Trophoblast cell (in vitro differentiated cells and primary cell): Measurements from ENCODE around the gene CDK5R1.
"Not testable (repeated sequence)": the region's sequence is repeated elsewhere in the genome, so short reads cannot be mapped to it uniquely, and the experiment has no call there.

Source experiments
- DNase-seq, 2 donors: peaks; one replicate each; pipeline ENCODE4 v3.0.0-alpha.2; 2016
- H2AFZ ChIP-seq: 2 replicates; pipeline ENCODE4 v1.6.1; 2013; ENCODE audit warnings: low read length, moderate library complexity, mild to moderate bottlenecking; ENCODE audit not compliant: insufficient read depth, poor library complexity
- H2AK5ac ChIP-seq: 2 replicates; pipeline ENCODE4 v1.6.1; 2013; ENCODE audit warnings: mild to moderate bottlenecking, low read length
- H2BK120ac ChIP-seq: 2 replicates; pipeline ENCODE4 v1.6.1; 2013; ENCODE audit warnings: low read length, mild to moderate bottlenecking, moderate library complexity; ENCODE audit not compliant: insufficient read depth, poor library complexity
- H2BK12ac ChIP-seq: 2 replicates; pipeline ENCODE4 v1.6.1; 2013; ENCODE audit warnings: mild to moderate bottlenecking, low read length, moderate library complexity
- H2BK5ac ChIP-seq: 2 replicates; pipeline ENCODE4 v1.6.1; 2013; ENCODE audit warnings: low read length, low read depth, moderate library complexity, mild to moderate bottlenecking; ENCODE audit not compliant: poor library complexity
- H3K14ac ChIP-seq: 2 replicates; pipeline ENCODE4 v1.6.1; 2013; ENCODE audit warnings: mild to moderate bottlenecking, low read length
- H3K18ac ChIP-seq: 2 replicates; pipeline ENCODE4 v1.6.1; 2013; ENCODE audit warnings: mild to moderate bottlenecking, low read length
- H3K23ac ChIP-seq: 2 replicates; pipeline ENCODE4 v1.6.1; 2013; ENCODE audit warnings: low read length
- H3K27ac ChIP-seq: 2 replicates; pipeline ENCODE4 v1.5.1; 2013; ENCODE audit warnings: low read depth, mild to moderate bottlenecking, inconsistent platforms, low read length, moderate library complexity
- H3K27me3 ChIP-seq: 2 replicates; pipeline ENCODE4 v1.6.1; 2013; ENCODE audit warnings: inconsistent platforms, mild to moderate bottlenecking, low read length, moderate library complexity; ENCODE audit not compliant: insufficient read depth
- H3K36me3 ChIP-seq, 2 experiments: 1 replicate in 1 of 2; 2 replicates in 1 of 2; pipeline ENCODE4 v1.6.1; 2013; ENCODE audit warnings: low read length in 2 of 2, mild to moderate bottlenecking in 2 of 2, moderate library complexity in 1 of 2; ENCODE audit not compliant: insufficient read depth in 2 of 2, control insufficient read depth in 1 of 2
- H3K4ac ChIP-seq: 2 replicates; pipeline ENCODE4 v1.6.1; 2013; ENCODE audit warnings: low read depth, mild to moderate bottlenecking, low read length, moderate library complexity
- H3K4me1 ChIP-seq, 2 experiments: 1 replicate in 1 of 2; 2 replicates in 1 of 2; pipeline ENCODE4 v1.6.1; 2013; ENCODE audit warnings: low read length in 2 of 2, mild to moderate bottlenecking in 2 of 2, moderate library complexity in 1 of 2; ENCODE audit not compliant: insufficient read depth in 2 of 2, control insufficient read depth in 1 of 2
- H3K4me2 ChIP-seq: 2 replicates; pipeline ENCODE4 v1.6.1; 2013; ENCODE audit warnings: inconsistent platforms, mild to moderate bottlenecking, low read length, moderate library complexity
- H3K4me3 ChIP-seq: 2 replicates; pipeline ENCODE4 v1.5.1; 2013; ENCODE audit warnings: mild to moderate bottlenecking, low read depth, low read length, inconsistent platforms
- H3K79me1 ChIP-seq: one replicate; pipeline ENCODE4 v1.6.1; 2013; ENCODE audit warnings: low read length
- H3K79me2 ChIP-seq: 2 replicates; pipeline ENCODE4 v1.6.1; 2013; ENCODE audit warnings: low read length, mild to moderate bottlenecking; ENCODE audit not compliant: control insufficient read depth, insufficient read depth, poor library complexity
- H3K9ac ChIP-seq: 2 replicates; pipeline ENCODE4 v1.6.1; 2013; ENCODE audit warnings: mild to moderate bottlenecking, low read length
- H3K9me3 ChIP-seq: 2 replicates; pipeline ENCODE4 v1.6.1; 2013; ENCODE audit warnings: low read depth, mild to moderate bottlenecking, control low read depth, inconsistent platforms, low read length; ENCODE audit not compliant: insufficient read depth
- H4K12ac ChIP-seq: 2 replicates; pipeline ENCODE4 v1.6.1; 2013; ENCODE audit warnings: low read depth, mild to moderate bottlenecking, low read length, moderate library complexity
- H4K8ac ChIP-seq: 2 replicates; pipeline ENCODE4 v1.6.1; 2013; ENCODE audit warnings: low read depth, mild to moderate bottlenecking, low read length, moderate library complexity
- H4K91ac ChIP-seq: one replicate; pipeline ENCODE4 v1.6.1; 2013; ENCODE audit warnings: low read depth, mild to moderate bottlenecking, low read length, moderate library complexity
- WGBS: extraction: QIAGEN DNeasy Blood & Tissue Kit; methylation state at CpG from one replicate; pipeline ENCODE4 v1.1.7; 2013; ENCODE audit warnings: missing lambda C conversion rate; ENCODE audit not compliant: insufficient read length, insufficient coverage; ENCODE audit errors: extremely low coverage; 5-methylcytosine and 5-hydroxymethylcytosine counted together

CDK5R1 gene

DNA sequence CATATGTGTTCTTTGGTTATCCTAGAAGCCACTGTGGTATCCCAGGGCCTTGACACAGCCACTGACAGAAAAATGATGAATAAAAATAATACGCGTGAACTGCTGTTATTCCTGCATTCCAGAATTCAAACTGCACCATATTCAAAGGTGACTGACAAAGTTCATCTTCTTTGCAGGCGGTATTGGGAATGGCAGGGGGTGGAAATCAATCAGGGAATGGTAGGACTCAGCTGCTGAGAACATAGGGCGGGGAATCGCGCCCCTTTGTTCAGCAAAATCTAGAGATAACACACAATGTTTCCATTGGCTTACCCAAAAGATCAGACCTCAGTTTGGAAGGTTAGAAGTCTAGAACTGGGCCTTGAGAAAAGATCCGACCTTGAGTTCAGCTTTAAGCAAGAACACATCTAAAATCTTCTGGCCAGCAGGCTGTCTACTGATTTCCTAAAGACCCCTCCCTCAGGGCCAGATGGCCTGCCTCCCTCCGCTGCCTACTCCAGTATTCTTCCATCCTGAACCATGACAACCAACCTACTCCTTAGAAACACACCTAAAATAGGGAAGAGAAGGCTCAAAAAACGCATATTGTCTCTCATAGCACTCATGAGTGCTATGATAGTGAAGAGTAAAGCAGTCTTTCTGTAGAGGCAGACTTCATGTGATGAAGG lies 34.1 kb downstream of the CDK5R1 start:
- Histone ChIP-seq H2BK5ac (no peak overlapping the region), H3K23ac (no peak overlapping the region), H4K8ac (no peak overlapping the region), H3K9me3 (peaks cover 2% of the 10 kb centered on the region), H3K27ac (no peak overlapping the region), H3K9ac (no peak overlapping the region), H2BK120ac (no peak overlapping the region), H2AFZ (no peak overlapping the region), H3K4me2 (no peak overlapping the region), H2AK5ac (no peak overlapping the region), H3K4me3 (no peak overlapping the region), H2BK12ac (no peak overlapping the region), H3K79me1 (peaks cover 5% of the 10 kb centered on the region), H3K36me3 (no peaks in the 10 kb centered on the region), H3K27me3 (no peaks in the 10 kb centered on the region), H3K79me2 (no peaks in the 10 kb centered on the region), H4K12ac (no peak overlapping the region), H4K91ac (no peak overlapping the region), H3K4me1 (peaks cover 7 to 14% of the 10 kb centered on the region in 2 experiments), H3K14ac (no peak overlapping the region), H3K18ac (no peak overlapping the region), H3K4ac (no peak overlapping the region)
- WGBS: no CpG with 5 or more reads among the region's 9 CpGs
- no peak for DNase-seq

DNA sequence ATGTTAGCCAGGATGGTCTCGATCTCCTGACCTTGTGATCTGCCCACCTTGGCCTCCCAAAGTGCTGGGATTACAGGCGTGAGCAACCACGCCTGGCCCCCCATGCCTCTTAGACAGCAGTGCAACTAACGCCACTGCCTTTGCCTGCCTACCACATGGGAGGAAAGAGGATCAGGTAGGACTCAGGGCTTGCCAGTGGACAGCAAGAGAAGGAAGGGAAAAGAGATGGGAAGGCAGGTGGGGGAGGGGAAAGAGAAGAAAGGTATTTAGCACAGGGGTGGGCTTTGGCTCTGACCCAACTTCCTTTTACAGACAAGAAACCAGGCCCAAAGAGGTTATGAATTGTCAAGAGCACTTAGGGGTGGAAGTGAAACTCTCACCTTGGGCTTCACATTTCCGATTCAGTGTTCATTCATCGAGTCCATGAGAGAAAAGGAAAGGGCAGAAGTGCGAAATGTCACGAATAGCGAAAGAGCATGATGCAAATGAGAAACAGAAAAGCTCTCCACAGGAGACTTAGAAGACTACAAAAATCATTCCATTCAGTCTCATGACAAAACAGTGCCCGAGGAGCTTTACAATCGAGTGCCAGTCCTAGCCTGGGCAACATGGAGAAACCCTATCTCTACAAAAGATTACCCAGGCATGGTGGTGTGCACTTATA lies 36.4 kb downstream of the CDK5R1 start:
- Histone ChIP-seq H2AFZ (no peak overlapping the region), H3K18ac (no peak overlapping the region), H3K79me1 (peaks cover 5% of the 10 kb centered on the region), H2AK5ac (no peak overlapping the region), H3K4me1 (peaks cover 7 to 14% of the 10 kb centered on the region in 2 experiments), H4K91ac (no peak overlapping the region), H3K4me2 (no peak overlapping the region), H3K9me3 (no peaks in the 10 kb centered on the region), H3K9ac (no peak overlapping the region), H3K36me3 (no peaks in the 10 kb centered on the region), H3K4ac (no peak overlapping the region), H3K27ac (no peak overlapping the region), H3K14ac (no peak overlapping the region), H3K4me3 (no peak overlapping the region), H3K27me3 (no peaks in the 10 kb centered on the region), H4K8ac (no peak overlapping the region), H3K79me2 (no peaks in the 10 kb centered on the region), H3K23ac (no peak overlapping the region), H2BK12ac (no peak overlapping the region), H2BK120ac (no peak overlapping the region), H2BK5ac (no peak overlapping the region), H4K12ac (no peak overlapping the region)
- no CpG with 5 or more reads among the region's 11 CpGs for WGBS
- DNase-seq: no peak

DNA sequence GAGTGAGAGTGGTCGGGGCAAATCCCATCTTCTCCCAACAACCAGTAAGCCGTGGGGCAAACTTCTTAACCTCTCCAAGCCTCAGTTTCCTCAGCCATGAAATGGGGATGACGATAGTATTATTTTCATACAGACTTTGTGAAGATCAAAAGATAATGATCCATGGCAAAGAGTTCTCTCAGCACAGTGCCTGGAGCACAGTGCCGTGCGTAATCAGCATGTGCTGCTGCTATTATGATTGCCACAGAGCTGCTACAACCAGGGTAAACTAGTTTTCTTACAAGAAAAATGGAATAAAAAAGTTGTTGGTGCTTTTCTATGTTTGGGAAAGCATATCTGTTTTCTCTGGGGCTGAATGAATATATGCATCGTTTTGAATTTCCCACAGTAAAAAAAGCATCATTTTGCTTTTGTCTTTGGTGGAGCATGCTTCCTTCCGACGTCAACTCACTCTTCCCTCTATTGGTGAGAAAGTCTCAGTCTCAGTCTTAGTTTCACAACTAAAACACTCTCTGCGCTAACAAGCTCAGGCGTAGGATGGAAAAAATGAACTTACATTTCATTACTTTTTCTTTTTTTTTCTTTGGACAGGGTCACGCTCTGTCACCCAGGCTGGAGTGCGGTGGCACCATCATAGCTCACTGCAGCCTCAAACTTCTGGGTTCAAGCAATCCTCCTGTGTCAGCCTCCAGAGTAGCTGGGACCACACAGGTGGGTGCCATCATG lies 37.2 kb downstream of the CDK5R1 start:
- Histone ChIP-seq H3K4me1 (peaks cover 5 to 9% of the 10 kb centered on the region in 2 experiments), H3K9me3 (no peaks in the 10 kb centered on the region), H2BK5ac (no peak overlapping the region), H2AFZ (no peak overlapping the region), H3K4ac (no peak overlapping the region), H4K91ac (no peak overlapping the region), H3K79me1 (peaks cover 2% of the 10 kb centered on the region), H3K79me2 (no peaks in the 10 kb centered on the region), H2BK12ac (no peak overlapping the region), H4K12ac (no peak overlapping the region), H3K4me2 (no peak overlapping the region), H3K27me3 (no peaks in the 10 kb centered on the region), H2BK120ac (no peak overlapping the region), H3K36me3 (no peaks in the 10 kb centered on the region), H3K14ac (no peak overlapping the region), H4K8ac (no peak overlapping the region), H3K4me3 (no peak overlapping the region), H3K23ac (no peak overlapping the region), H3K18ac (no peak overlapping the region), H3K27ac (no peak overlapping the region), H2AK5ac (no peak overlapping the region), H3K9ac (no peak overlapping the region)
- no peak for DNase-seq
- no CpG with 5 or more reads among the region's 12 CpGs for WGBS

DNA sequence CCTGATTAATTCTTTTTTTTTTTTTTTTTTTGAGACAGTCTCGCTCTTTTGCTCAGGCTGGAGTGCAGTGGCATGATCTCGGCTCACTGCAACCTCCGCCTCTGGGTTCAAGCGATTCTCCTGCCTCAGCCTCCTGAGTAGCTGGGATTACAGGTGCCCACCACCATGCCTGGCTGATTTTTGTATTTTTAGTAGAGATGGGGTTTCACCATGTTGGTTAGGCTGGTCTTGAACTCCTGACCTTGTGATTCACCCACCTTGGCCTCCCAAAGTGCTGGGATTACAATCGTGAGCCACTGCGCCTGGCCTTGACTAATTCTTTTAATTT lies 37.7 kb downstream of the CDK5R1 start:
- not testable (repeated sequence) for H3K27ac ChIP-seq, H3K36me3 ChIP-seq, H3K79me1 ChIP-seq, H4K8ac ChIP-seq, H3K4me3 ChIP-seq, H3K4ac ChIP-seq, H3K9me3 ChIP-seq, H4K12ac ChIP-seq, H2AK5ac ChIP-seq, DNase-seq, H3K14ac ChIP-seq, H3K27me3 ChIP-seq, H3K4me2 ChIP-seq, H2AFZ ChIP-seq, H4K91ac ChIP-seq, H3K4me1 ChIP-seq, H3K9ac ChIP-seq, H3K79me2 ChIP-seq, H2BK5ac ChIP-seq, H3K18ac ChIP-seq, H2BK120ac ChIP-seq, H3K23ac ChIP-seq, H2BK12ac ChIP-seq
- WGBS: no CpG with 5 or more reads among the region's 6 CpGs
